Mesothelial cell of epicardium (in vitro differentiated cells): ENCODE measurements around the gene RSPH3. TPM values are rescaled to one million over a fixed set of nuclear protein-coding genes. Genes with fewer than 3 reads are reported as not detected.

ENCODE experiments used
- DNase-seq, 2 experiments: peaks; one replicate each; pipeline ENCODE4 v3.0.0; 2021; ENCODE audit warnings: low spot score in 2 of 2; ENCODE audit not compliant: unreplicated experiment in 2 of 2
- H3K27ac Mint-ChIP-seq: 2 replicates; pipeline ENCODE4 v1.8.0; 2021; ENCODE audit warnings: mixed read lengths
- H3K27me3 Mint-ChIP-seq: 2 replicates; pipeline ENCODE4 v1.8.0; 2021; ENCODE audit warnings: low read depth, mixed read lengths
- H3K36me3 Mint-ChIP-seq: 2 replicates; pipeline ENCODE4 v1.8.0; 2021; ENCODE audit warnings: mixed read lengths
- H3K4me1 Mint-ChIP-seq: 2 replicates; pipeline ENCODE4 v1.8.0; 2021; ENCODE audit warnings: mixed read lengths
- H3K4me3 Mint-ChIP-seq: 2 replicates; pipeline ENCODE4 v1.8.0; 2021; ENCODE audit warnings: mild to moderate bottlenecking, moderate library complexity, mixed read lengths
- H3K9me3 Mint-ChIP-seq: 2 replicates; pipeline ENCODE4 v1.8.0; 2021; ENCODE audit warnings: mixed read lengths
- total RNA-seq: library from RNA; stranded (reverse); gene quantifications from 3 replicates; pipeline ENCODE4 v1.2.1, GENCODE V29; 2021
- TF ChIP-seq, protein P1 (sequence below): fragments of 200-600 bp; sonication (generic); IDR thresholded peaks from one replicate; pipeline ENCODE4 v1.5.0; 2021; ENCODE audit warnings: antibody characterized with exemption; ENCODE audit not compliant: unreplicated experiment

RSPH3 gene
- total RNA-seq, 1 donor from 2014 or later = 9.3 TPM

- TF ChIP-seq, protein P1, sequence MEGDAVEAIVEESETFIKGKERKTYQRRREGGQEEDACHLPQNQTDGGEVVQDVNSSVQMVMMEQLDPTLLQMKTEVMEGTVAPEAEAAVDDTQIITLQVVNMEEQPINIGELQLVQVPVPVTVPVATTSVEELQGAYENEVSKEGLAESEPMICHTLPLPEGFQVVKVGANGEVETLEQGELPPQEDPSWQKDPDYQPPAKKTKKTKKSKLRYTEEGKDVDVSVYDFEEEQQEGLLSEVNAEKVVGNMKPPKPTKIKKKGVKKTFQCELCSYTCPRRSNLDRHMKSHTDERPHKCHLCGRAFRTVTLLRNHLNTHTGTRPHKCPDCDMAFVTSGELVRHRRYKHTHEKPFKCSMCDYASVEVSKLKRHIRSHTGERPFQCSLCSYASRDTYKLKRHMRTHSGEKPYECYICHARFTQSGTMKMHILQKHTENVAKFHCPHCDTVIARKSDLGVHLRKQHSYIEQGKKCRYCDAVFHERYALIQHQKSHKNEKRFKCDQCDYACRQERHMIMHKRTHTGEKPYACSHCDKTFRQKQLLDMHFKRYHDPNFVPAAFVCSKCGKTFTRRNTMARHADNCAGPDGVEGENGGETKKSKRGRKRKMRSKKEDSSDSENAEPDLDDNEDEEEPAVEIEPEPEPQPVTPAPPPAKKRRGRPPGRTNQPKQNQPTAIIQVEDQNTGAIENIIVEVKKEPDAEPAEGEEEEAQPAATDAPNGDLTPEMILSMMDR = no peak
- Mint-ChIP-seq H3K27ac (no peak overlapping the region), H3K4me1 (no peaks in the 10 kb centered on the region), H3K27me3 (no peaks in the 10 kb centered on the region), H3K4me3 (no peak overlapping the region), H3K36me3 (peaks cover 45% of the 10 kb centered on the region), H3K9me3 (peaks cover 29% of the 10 kb centered on the region)
- no peak for DNase-seq
Measured at GRCh38 chr6:158963020-158963808, 36.8 kb downstream of the RSPH3 start.

DNA sequence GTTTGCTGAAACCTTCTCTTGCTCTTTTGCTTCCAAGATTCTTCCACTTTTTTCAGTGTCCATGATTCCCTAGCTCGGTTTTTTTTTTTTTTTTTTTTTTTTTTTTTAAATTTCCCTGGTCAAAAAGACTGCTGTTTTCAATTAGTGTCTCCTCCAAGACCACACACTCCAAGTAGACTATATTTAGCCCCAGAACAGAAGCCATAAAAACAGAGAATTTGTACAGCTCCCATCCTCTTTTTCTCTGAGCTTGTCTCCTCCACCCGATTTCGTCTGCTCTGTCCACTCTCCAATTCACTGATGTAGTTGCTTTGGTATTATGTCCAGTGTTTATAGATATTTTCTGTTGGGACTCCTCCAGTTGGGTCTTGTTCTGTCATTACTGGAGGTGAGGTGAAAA, 37.6 kb downstream of the RSPH3 start:
- Mint-ChIP-seq H3K4me1 (no peaks in the 10 kb centered on the region), H3K36me3 (peaks cover 40% of the 10 kb centered on the region), H3K4me3 (no peak overlapping the region), H3K27me3 (no peaks in the 10 kb centered on the region), H3K27ac (no peak overlapping the region), H3K9me3 (peaks cover 23% of the 10 kb centered on the region)
- no peak for DNase-seq
- TF ChIP-seq, protein P1 = no peak

- Mint-ChIP-seq H3K27me3 (no peaks in the 10 kb centered on the region), H3K27ac (no peak overlapping the region), H3K4me1 (no peaks in the 10 kb centered on the region), H3K9me3 (peaks cover 18% of the 10 kb centered on the region), H3K4me3 (no peak overlapping the region), H3K36me3 (peaks cover 30% of the 10 kb centered on the region)
- no peak for DNase-seq
- TF ChIP-seq, protein P1 = no peak
Measured at GRCh38 chr6:158960026-158960425, 40.0 kb downstream of the RSPH3 start.

DNA sequence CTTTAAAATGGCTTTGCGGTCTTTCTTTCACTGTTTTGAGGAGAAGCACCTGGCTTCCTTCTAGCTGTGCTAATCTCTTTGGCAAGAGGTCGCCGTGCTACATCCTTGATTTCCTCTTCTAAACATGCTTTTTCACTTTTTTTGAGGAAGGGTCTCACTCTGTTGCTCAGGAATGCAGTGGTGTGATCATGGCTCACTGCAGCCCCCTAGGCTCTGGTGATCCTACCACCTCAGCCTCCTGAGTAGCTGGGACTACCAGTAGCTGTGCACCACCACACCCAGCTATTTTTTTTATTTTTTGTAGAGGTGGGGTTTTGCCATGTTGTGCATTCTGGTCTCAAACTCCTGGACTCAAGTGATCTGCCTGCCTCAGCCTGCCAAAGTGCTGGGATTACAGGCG, 40.5 kb downstream of the RSPH3 start:
- Mint-ChIP-seq H3K4me1 (no peaks in the 10 kb centered on the region), H3K27ac (no peak overlapping the region), H3K4me3 (no peak overlapping the region), H3K27me3 (no peaks in the 10 kb centered on the region), H3K36me3 (peaks cover 26% of the 10 kb centered on the region), H3K9me3 (peaks cover 14% of the 10 kb centered on the region)
- TF ChIP-seq, protein P1 = no peak
- DNase-seq = no peak

GRCh38 chr6:158958504-158959386, 41.3 kb downstream of the RSPH3 start:
- DNase-seq = no peak
- H3K9me3 Mint-ChIP-seq = peaks cover 14% of the 10 kb centered on the region
- H3K27me3 Mint-ChIP-seq = no peaks in the 10 kb centered on the region
- peaks cover 26% of the 10 kb centered on the region for H3K36me3 Mint-ChIP-seq
- H3K27ac Mint-ChIP-seq = no peak overlapping the region
- H3K4me3 Mint-ChIP-seq = no peak overlapping the region
- H3K4me1 Mint-ChIP-seq = no peaks in the 10 kb centered on the region
- TF ChIP-seq, protein P1 = no peak
